CD14-positive monocyte (primary cell): Measurements from ENCODE around the gene SEMA3E. TPM values are rescaled to one million over a fixed set of nuclear protein-coding genes. Genes with fewer than 3 reads are reported as not detected.

Experiments
- DNase-seq, 3 donors: peaks; one replicate each; pipeline ENCODE4 v3.0.0-alpha.2; 2011 to 2022
- H2AFZ ChIP-seq: 2 replicates; pipeline ENCODE4 v1.6.0; 2012; ENCODE audit warnings: mild to moderate bottlenecking, low read depth, low read length, inconsistent platforms; ENCODE audit not compliant: insufficient read depth, poor library complexity, severe bottlenecking
- H3K27ac ChIP-seq, 2 donors: 1 replicate in 1 of 2; 2 replicates in 1 of 2; pipeline ENCODE4 v1.5.1; 2012 to 2013; ENCODE audit warnings: low read length in 2 of 2, control low read depth in 1 of 2, inconsistent platforms in 1 of 2, low read depth in 1 of 2, mild to moderate bottlenecking in 1 of 2
- H3K27me3 ChIP-seq, 2 donors: one replicate each; pipeline versions ENCODE4 v1.6.0 to v1.6.1; 2011 to 2013; ENCODE audit warnings: low read length in 2 of 2; ENCODE audit not compliant: control insufficient read depth in 2 of 2, insufficient read depth in 2 of 2
- H3K36me3 ChIP-seq, 2 donors: replicated peaks in 1 of 2; 1 replicate in 1 of 2; 2 replicates in 1 of 2; pipeline versions ENCODE4 v1.5.1 to v1.6.1; 2012 to 2013; ENCODE audit warnings: low read length in 2 of 2, control low read depth in 1 of 2, inconsistent platforms in 1 of 2, mild to moderate bottlenecking in 1 of 2; ENCODE audit not compliant: insufficient read depth in 2 of 2, control insufficient read depth in 1 of 2
- H3K4me1 ChIP-seq, 2 donors: 1 replicate in 1 of 2; 2 replicates in 1 of 2; pipeline versions ENCODE4 v1.5.1 to v1.6.1; 2012 to 2013; ENCODE audit warnings: low read length in 2 of 2, control low read depth in 1 of 2, inconsistent platforms in 1 of 2, mild to moderate bottlenecking in 1 of 2, moderate library complexity in 1 of 2; ENCODE audit not compliant: insufficient read depth in 2 of 2, control insufficient read depth in 1 of 2
- H3K4me2 ChIP-seq: replicated peaks from 2 replicates; pipeline ENCODE3; 2012; ENCODE audit warnings: low read length, moderate library complexity, mild to moderate bottlenecking; ENCODE audit not compliant: poor library complexity, severe bottlenecking; ENCODE audit errors: extremely low read depth
- H3K4me3 ChIP-seq, 3 experiments: fragments of 200-600 bp in 1 of 3; sonication (generic) in 1 of 3; replicated peaks in 1 of 3; 1 replicate in 2 of 3; 2 replicates in 1 of 3; pipeline ENCODE4 v1.5.1; 2011 to 2013; ENCODE audit warnings: low read length in 3 of 3, mild to moderate bottlenecking in 3 of 3, control low read depth in 2 of 3, low read depth in 2 of 3, inconsistent platforms in 1 of 3, moderate library complexity in 1 of 3
- H3K79me2 ChIP-seq: 2 replicates; pipeline ENCODE4 v1.6.0; 2012; ENCODE audit warnings: mild to moderate bottlenecking, control low read depth, inconsistent platforms, low read length, moderate library complexity; ENCODE audit not compliant: insufficient read depth
- H3K9ac ChIP-seq: 2 replicates; pipeline ENCODE4 v1.6.0; 2017; ENCODE audit warnings: low read length, mild to moderate bottlenecking; ENCODE audit not compliant: insufficient read depth, poor library complexity, severe bottlenecking
- H3K9me3 ChIP-seq, 2 donors: replicated peaks in 1 of 2; 1 replicate in 1 of 2; 2 replicates in 1 of 2; pipeline versions ENCODE4 v1.5.1 to v1.6.1; 2012 to 2013; ENCODE audit warnings: low read length in 2 of 2, control low read depth in 1 of 2; ENCODE audit not compliant: control insufficient read depth in 1 of 2, insufficient read depth in 1 of 2
- H4K20me1 ChIP-seq: 2 replicates; pipeline ENCODE4 v1.6.0; 2012; ENCODE audit warnings: mild to moderate bottlenecking, low read length, control low read depth, moderate library complexity; ENCODE audit not compliant: insufficient read depth
- H3K27ac Mint-ChIP-seq, 7 donors: one replicate each; pipeline ENCODE4 v1.8.0; 2020; ENCODE audit warnings: mild to moderate bottlenecking in 7 of 7, mixed read lengths in 7 of 7, moderate library complexity in 6 of 7, inconsistent platforms in 2 of 7
- H3K27me3 Mint-ChIP-seq, 3 donors: one replicate each; pipeline ENCODE4 v1.8.0; 2021 to 2022; ENCODE audit warnings: low read depth in 3 of 3, mild to moderate bottlenecking in 3 of 3, mixed read lengths in 3 of 3, moderate library complexity in 3 of 3, inconsistent platforms in 1 of 3
- H3K36me3 Mint-ChIP-seq, 2 donors: one replicate each; pipeline ENCODE4 v1.8.0; 2020; ENCODE audit warnings: mixed read lengths in 2 of 2, inconsistent platforms in 1 of 2, mild to moderate bottlenecking in 1 of 2
- H3K4me1 Mint-ChIP-seq: one replicate; pipeline ENCODE4 v1.8.0; 2020; ENCODE audit warnings: mild to moderate bottlenecking, mixed read lengths
- H3K4me3 Mint-ChIP-seq, 2 donors: one replicate each; pipeline ENCODE4 v1.8.0; 2020; ENCODE audit warnings: mild to moderate bottlenecking in 2 of 2, mixed read lengths in 2 of 2, moderate library complexity in 1 of 2
- H3K9me3 Mint-ChIP-seq, 7 donors: one replicate each; pipeline ENCODE4 v1.8.0; 2020 to 2022; ENCODE audit warnings: mixed read lengths in 7 of 7, mild to moderate bottlenecking in 6 of 7, moderate library complexity in 6 of 7, inconsistent platforms in 2 of 7
- WGBS: methylation state at CpG from one replicate; pipeline ENCODE4 v1.1.5; 2013; ENCODE audit warnings: missing lambda C conversion rate; ENCODE audit not compliant: insufficient coverage; 5-methylcytosine and 5-hydroxymethylcytosine counted together
- intact Hi-C, 2 donors: fragments of 100-400 bp; cut with micrococcal nuclease; formaldehyde crosslinking; loops; one replicate each; pipeline versions ENCODE4 v1.15.0 to v1.15.1; 2023
- polyA plus RNA-seq, 3 donors: library from polyadenylated mRNA; depleted of rRNA in 1 of 3; unstranded in 2 of 3; stranded (reverse) in 1 of 3; fragments of 300-500 nt in 2 of 3; fragments of >200 nt in 1 of 3; fragmentation: Illumina TruSeq in 2 of 3; gene quantifications; 1 replicate in 2 of 3; 2 replicates in 1 of 3; pipeline ENCODE4 v1.2.3, GENCODE V29; 2012 to 2021
- TF ChIP-seq, protein P1 (sequence below): fragments of 200-600 bp; IDR thresholded peaks from one replicate; pipeline ENCODE4 v1.8.0; 2022; ENCODE audit warnings: antibody characterized with exemption, mild to moderate bottlenecking

The SEMA3E gene
- polyA plus RNA-seq, 3 donors = not detected

DNA sequence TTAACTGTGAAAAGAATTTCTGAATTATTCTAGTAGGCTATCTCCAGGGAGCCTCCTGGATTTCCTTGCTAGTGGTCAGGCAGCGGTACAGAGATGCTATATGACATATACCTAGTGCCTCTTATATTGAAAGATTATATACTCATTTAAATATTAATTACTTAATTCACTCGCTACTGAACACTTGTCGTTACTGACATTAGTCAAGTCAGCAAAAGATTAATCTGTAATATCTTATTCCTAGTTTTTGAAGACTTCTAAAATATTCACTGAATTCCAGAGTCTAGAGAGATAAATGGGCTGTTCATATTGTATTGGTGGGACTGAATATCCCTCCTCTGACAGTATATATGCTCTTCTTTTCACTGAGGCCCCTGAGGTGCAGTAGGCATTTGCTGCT is 2.9 kb downstream of the SEMA3E start:
- no peak for DNase-seq
- Mint-ChIP-seq H3K36me3 (no peaks in the 10 kb centered on the region), H3K4me1 (no peaks in the 10 kb centered on the region), H3K27ac (no peak overlapping the region), H3K27me3 (peaks cover 13 to 14% (median 14%) of the 10 kb centered on the region in 3 donors), H3K4me3 (no peak overlapping the region), H3K9me3 (peaks cover 0 to 3% (median 0%) of the 10 kb centered on the region in 7 donors)
- Histone ChIP-seq H3K9me3 (no peaks in the 10 kb centered on the region), H3K36me3 (no peaks in the 10 kb centered on the region), H3K4me3 (no peak overlapping the region), H3K27me3 (peaks cover 3 to 14% of the 10 kb centered on the region in 2 donors), H3K9ac (no peak overlapping the region), H3K4me2 (no peak overlapping the region), H3K27ac (no peak overlapping the region), H2AFZ (no peak overlapping the region), H4K20me1 (no peaks in the 10 kb centered on the region), H3K79me2 (no peaks in the 10 kb centered on the region), H3K4me1 (no peaks in the 10 kb centered on the region)
- WGBS = no CpG with 5 or more reads among the region's 3 CpGs
- intact Hi-C loops = no loop called here
- TF ChIP-seq, protein P1, sequence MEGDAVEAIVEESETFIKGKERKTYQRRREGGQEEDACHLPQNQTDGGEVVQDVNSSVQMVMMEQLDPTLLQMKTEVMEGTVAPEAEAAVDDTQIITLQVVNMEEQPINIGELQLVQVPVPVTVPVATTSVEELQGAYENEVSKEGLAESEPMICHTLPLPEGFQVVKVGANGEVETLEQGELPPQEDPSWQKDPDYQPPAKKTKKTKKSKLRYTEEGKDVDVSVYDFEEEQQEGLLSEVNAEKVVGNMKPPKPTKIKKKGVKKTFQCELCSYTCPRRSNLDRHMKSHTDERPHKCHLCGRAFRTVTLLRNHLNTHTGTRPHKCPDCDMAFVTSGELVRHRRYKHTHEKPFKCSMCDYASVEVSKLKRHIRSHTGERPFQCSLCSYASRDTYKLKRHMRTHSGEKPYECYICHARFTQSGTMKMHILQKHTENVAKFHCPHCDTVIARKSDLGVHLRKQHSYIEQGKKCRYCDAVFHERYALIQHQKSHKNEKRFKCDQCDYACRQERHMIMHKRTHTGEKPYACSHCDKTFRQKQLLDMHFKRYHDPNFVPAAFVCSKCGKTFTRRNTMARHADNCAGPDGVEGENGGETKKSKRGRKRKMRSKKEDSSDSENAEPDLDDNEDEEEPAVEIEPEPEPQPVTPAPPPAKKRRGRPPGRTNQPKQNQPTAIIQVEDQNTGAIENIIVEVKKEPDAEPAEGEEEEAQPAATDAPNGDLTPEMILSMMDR = no peak

DNA sequence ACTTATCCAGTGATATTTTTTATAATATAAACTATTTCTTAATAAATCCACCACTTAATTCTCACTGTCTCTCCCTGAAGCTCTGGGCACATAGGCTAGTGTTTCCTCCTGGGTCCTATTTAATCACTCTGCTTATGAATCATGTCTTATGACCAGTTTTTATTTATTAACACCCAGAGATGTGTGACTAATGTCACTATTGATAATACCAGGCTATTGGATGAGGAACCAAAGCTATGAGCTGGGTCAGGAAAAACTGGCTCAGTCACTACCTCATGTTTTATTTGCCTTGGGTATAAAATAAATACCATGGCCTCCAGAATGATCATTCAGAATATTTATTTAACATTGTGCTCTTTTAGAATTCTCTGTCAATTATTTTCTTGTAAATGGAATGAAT is 5.2 kb downstream of the SEMA3E start:
- Histone ChIP-seq H4K20me1 (no peaks in the 10 kb centered on the region), H2AFZ (no peak overlapping the region), H3K36me3 (no peaks in the 10 kb centered on the region), H3K79me2 (no peaks in the 10 kb centered on the region), H3K4me3 (no peak overlapping the region), H3K27me3 (peaks cover 3 to 5% of the 10 kb centered on the region in 2 donors), H3K27ac (no peak overlapping the region), H3K4me1 (no peaks in the 10 kb centered on the region), H3K4me2 (no peak overlapping the region), H3K9ac (no peak overlapping the region), H3K9me3 (no peaks in the 10 kb centered on the region)
- H3K27me3 Mint-ChIP-seq = peaks cover 6 to 10% (median 9%) of the 10 kb centered on the region in 3 donors
- no peak overlapping the region for H3K27ac Mint-ChIP-seq
- H3K4me1 Mint-ChIP-seq = no peaks in the 10 kb centered on the region
- DNase-seq = no peak
- H3K9me3 Mint-ChIP-seq = no peaks in the 10 kb centered on the region
- no peak overlapping the region for H3K4me3 Mint-ChIP-seq
- no peaks in the 10 kb centered on the region for H3K36me3 Mint-ChIP-seq
- TF ChIP-seq, protein P1 = no peak
- intact Hi-C loops = no loop called here
